Osteoblast (primary cell): ENCODE data around the gene BMS1. TPM values are rescaled to one million over a fixed set of nuclear protein-coding genes. Genes with fewer than 3 reads are reported as not detected.

Experiments used
- DNase-seq: peaks from one replicate; pipeline ENCODE4 v3.0.0; 2011; ENCODE audit warnings: low spot score, mixed read lengths; ENCODE audit not compliant: insufficient read length; ENCODE audit errors: missing footprints
- H2AFZ ChIP-seq: 2 replicates; pipeline ENCODE4 v1.6.0; 2011; ENCODE audit warnings: mild to moderate bottlenecking, low read length
- H3K27ac ChIP-seq: 2 replicates; pipeline ENCODE4 v1.5.1; 2011; ENCODE audit warnings: mild to moderate bottlenecking, low read depth, low read length, moderate library complexity
- H3K27me3 ChIP-seq: 2 replicates; pipeline ENCODE4 v1.6.0; 2012; ENCODE audit warnings: mild to moderate bottlenecking, control low read depth, inconsistent platforms, low read length, moderate library complexity; ENCODE audit not compliant: insufficient read depth
- H3K36me3 ChIP-seq: 2 replicates; pipeline ENCODE4 v1.5.1; 2011; ENCODE audit warnings: mild to moderate bottlenecking, low read length, control low read depth, moderate library complexity; ENCODE audit not compliant: insufficient read depth
- H3K4me1 ChIP-seq: 2 replicates; pipeline ENCODE4 v1.5.1; 2011; ENCODE audit warnings: mild to moderate bottlenecking, low read length, control low read depth, moderate library complexity; ENCODE audit not compliant: insufficient read depth
- H3K4me2 ChIP-seq: 2 replicates; pipeline ENCODE4 v1.6.0; 2011; ENCODE audit warnings: mild to moderate bottlenecking, low read length; ENCODE audit not compliant: insufficient read depth
- H3K4me3 ChIP-seq: fragments of 200-600 bp; sonication (generic); 3 replicates; pipeline ENCODE4 v1.5.1; 2012; ENCODE audit warnings: mild to moderate bottlenecking, low read length, inconsistent platforms; ENCODE audit not compliant: insufficient read depth
- H3K79me2 ChIP-seq: 2 replicates; pipeline ENCODE4 v1.6.0; 2012; ENCODE audit warnings: mild to moderate bottlenecking, low read length, control low read depth, inconsistent platforms; ENCODE audit not compliant: insufficient read depth
- H3K9me3 ChIP-seq: 2 replicates; pipeline ENCODE4 v1.5.1; 2011; ENCODE audit warnings: low read depth, low read length, control low read depth
- H4K20me1 ChIP-seq: 2 replicates; pipeline ENCODE4 v1.6.0; 2012; ENCODE audit warnings: mild to moderate bottlenecking, low read length, control low read depth; ENCODE audit not compliant: insufficient read depth
- total RNA-seq: library from RNA; depleted of rRNA; stranded (reverse); fragments of >200 nt; gene quantifications from 2 replicates; pipeline ENCODE4 v1.2.3, GENCODE V29; 2012
- TF ChIP-seq, protein P1 (sequence below): IDR thresholded peaks from 2 replicates; pipeline ENCODE4 v1.5.1; 2011; ENCODE audit warnings: mild to moderate bottlenecking, low read depth, low read length, moderate library complexity; ENCODE audit errors: extremely low read depth

BMS1 gene
- total RNA-seq, 1 donor = 14.5 TPM

DNA sequence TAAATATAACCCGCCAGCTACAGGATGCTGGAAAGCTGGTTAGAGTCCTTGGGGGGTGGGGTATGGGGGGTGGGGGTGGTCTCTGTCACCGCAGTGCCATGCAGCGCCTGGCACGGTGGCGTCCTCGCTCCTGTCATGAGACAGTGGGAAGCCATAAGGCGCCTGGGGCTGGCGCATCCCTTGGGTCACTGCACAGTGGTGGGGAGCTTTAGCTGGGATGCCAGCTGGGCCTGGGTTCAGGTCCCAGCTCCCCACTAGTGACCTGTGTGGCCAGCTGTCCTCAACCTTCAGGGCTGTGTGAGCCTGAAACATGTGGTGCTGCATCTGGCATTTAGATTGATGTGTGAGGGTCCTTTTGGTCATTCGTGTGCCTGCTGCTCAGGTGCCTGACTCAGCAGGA lies 93.9 kb downstream of the BMS1 start:
- H2AFZ ChIP-seq = no peak overlapping the region
- no peak for DNase-seq
- no peaks in the 10 kb centered on the region for H3K36me3 ChIP-seq
- H3K27ac ChIP-seq = no peak overlapping the region
- H3K79me2 ChIP-seq = no peaks in the 10 kb centered on the region
- H3K4me2 ChIP-seq = no peak overlapping the region
- H3K4me1 ChIP-seq = no peaks in the 10 kb centered on the region
- H3K9me3 ChIP-seq = no peaks in the 10 kb centered on the region
- no peaks in the 10 kb centered on the region for H4K20me1 ChIP-seq
- no peaks in the 10 kb centered on the region for H3K27me3 ChIP-seq
- TF ChIP-seq, protein P1, sequence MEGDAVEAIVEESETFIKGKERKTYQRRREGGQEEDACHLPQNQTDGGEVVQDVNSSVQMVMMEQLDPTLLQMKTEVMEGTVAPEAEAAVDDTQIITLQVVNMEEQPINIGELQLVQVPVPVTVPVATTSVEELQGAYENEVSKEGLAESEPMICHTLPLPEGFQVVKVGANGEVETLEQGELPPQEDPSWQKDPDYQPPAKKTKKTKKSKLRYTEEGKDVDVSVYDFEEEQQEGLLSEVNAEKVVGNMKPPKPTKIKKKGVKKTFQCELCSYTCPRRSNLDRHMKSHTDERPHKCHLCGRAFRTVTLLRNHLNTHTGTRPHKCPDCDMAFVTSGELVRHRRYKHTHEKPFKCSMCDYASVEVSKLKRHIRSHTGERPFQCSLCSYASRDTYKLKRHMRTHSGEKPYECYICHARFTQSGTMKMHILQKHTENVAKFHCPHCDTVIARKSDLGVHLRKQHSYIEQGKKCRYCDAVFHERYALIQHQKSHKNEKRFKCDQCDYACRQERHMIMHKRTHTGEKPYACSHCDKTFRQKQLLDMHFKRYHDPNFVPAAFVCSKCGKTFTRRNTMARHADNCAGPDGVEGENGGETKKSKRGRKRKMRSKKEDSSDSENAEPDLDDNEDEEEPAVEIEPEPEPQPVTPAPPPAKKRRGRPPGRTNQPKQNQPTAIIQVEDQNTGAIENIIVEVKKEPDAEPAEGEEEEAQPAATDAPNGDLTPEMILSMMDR = no peak
- no peak overlapping the region for H3K4me3 ChIP-seq

DNA sequence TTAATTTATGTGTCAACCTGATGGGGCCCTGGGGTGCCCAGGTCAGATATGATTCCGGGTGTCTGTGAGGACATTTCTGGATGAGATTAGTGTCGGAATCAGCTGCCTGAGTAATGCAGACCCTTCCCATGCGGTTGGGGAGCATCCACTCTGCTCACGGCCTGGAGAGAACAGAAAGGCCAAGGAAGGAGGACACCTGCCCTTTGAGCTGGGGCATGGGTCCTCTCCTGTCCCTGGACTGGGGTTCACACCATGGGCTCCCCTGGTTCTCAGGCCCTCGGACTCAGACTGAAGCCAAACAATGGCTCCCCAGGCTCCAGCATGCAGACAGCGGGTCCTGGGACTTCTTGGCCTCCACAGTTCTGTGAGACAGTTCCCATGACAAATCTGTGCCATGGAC lies 94.3 kb downstream of the BMS1 start:
- Histone ChIP-seq H3K4me3 (no peak overlapping the region), H3K36me3 (no peaks in the 10 kb centered on the region), H3K4me2 (no peak overlapping the region), H3K79me2 (no peaks in the 10 kb centered on the region), H3K4me1 (no peaks in the 10 kb centered on the region), H3K27me3 (no peaks in the 10 kb centered on the region), H3K9me3 (no peaks in the 10 kb centered on the region), H3K27ac (no peak overlapping the region), H4K20me1 (no peaks in the 10 kb centered on the region), H2AFZ (no peak overlapping the region)
- DNase-seq = no peak
- TF ChIP-seq, protein P1 = no peak

DNA sequence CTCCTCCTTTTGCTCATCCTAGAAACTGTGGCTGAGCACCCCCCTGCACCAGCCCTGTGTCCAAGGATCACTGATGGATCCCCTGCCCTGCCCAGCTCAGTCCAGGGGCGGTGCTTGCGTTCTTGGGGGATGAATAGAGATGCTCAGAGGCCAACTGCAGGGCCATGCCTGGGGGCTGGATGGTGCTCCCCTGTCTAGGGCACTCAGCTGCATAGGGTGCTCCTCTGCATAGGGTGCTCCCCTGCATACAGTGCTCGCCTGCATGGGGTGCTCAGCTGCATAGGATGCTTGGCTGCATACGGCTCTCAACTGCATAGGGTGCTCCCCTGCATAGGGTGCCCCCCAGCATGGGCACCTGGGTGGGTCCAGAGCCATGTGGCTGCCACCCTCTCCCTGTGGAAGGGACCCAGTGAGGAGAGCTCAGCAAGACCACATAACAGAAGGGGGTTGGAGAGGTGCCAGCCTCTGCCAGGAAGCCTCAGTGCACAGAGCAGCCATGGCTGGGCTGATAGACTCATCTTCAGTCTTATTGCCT lies 95.0 kb downstream of the BMS1 start:
- no peak overlapping the region for H3K27ac ChIP-seq
- no peaks in the 10 kb centered on the region for H3K9me3 ChIP-seq
- no peaks in the 10 kb centered on the region for H3K79me2 ChIP-seq
- H3K4me1 ChIP-seq = no peaks in the 10 kb centered on the region
- H2AFZ ChIP-seq = no peak overlapping the region
- no peaks in the 10 kb centered on the region for H4K20me1 ChIP-seq
- no peak overlapping the region for H3K4me2 ChIP-seq
- no peaks in the 10 kb centered on the region for H3K27me3 ChIP-seq
- DNase-seq = no peak
- H3K4me3 ChIP-seq = no peak overlapping the region
- TF ChIP-seq, protein P1 = no peak
- no peaks in the 10 kb centered on the region for H3K36me3 ChIP-seq

DNA sequence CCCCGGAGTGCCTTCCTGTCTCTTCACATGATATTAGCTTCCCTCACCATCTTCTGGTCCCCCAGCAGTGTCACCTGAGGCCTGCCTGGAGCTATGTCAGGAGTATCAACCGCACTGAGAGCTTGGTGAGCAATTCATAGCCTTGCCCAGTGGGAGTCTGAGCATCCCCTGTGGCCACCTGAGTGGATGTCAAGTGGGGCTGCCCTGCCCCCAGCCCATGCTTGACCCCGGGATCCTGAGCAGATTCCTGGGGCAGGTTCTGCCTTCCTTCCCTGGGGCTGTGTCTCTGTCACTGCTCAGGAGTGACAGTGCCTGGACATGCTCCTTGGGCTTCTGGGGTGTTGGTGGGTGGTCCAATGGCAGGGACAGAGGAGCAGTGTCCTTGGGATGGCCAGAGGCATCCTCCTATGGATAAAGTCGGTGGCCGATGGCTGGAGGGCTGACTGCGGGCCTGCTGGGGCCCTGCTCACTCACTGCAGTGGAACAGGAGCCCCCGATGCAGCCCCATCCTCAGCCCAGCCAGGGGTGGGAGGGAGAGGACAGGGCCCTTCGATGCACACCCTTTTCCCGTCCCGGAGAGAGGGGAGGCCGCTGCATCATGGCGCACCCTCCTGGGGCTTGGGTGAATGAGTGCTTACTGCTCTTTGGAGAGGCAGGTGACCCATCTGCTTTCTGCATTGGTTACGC lies 95.7 kb downstream of the BMS1 start:
- Histone ChIP-seq H3K4me1 (no peaks in the 10 kb centered on the region), H3K79me2 (no peaks in the 10 kb centered on the region), H2AFZ (no peak overlapping the region), H3K27me3 (no peaks in the 10 kb centered on the region), H3K9me3 (no peaks in the 10 kb centered on the region), H3K4me3 (no peak overlapping the region), H3K27ac (no peak overlapping the region), H3K4me2 (no peak overlapping the region), H3K36me3 (no peaks in the 10 kb centered on the region), H4K20me1 (no peaks in the 10 kb centered on the region)
- DNase-seq = no peak
- TF ChIP-seq, protein P1 = no peak
